Endodermal cell (in vitro differentiated cells): Measurements from ENCODE around the gene INSYN2B. TPM values are rescaled to one million over a fixed set of nuclear protein-coding genes. Genes with fewer than 3 reads are reported as not detected.

ENCODE experiments used
- DNase-seq: peaks from one replicate; pipeline ENCODE4 v3.0.0-alpha.2; 2017
- H3K27ac ChIP-seq: 2 replicates; pipeline ENCODE4 v1.5.1; 2013; ENCODE audit warnings: mild to moderate bottlenecking, low read depth, low read length, moderate library complexity
- H3K27me3 ChIP-seq: 2 replicates; pipeline ENCODE4 v1.6.1; 2013; ENCODE audit warnings: mild to moderate bottlenecking, low read length, moderate library complexity; ENCODE audit not compliant: insufficient read depth, control insufficient read depth, poor library complexity, severe bottlenecking
- H3K36me3 ChIP-seq: 2 replicates; pipeline ENCODE4 v1.7.0; 2013; ENCODE audit warnings: mild to moderate bottlenecking, low read length, moderate library complexity; ENCODE audit not compliant: control insufficient read depth, insufficient read depth
- H3K4me1 ChIP-seq: one replicate; pipeline ENCODE4 v1.7.0; 2013; ENCODE audit warnings: low read length; ENCODE audit not compliant: control insufficient read depth, insufficient read depth
- H3K4me3 ChIP-seq: 2 replicates; pipeline ENCODE4 v1.5.1; 2013; ENCODE audit warnings: mild to moderate bottlenecking, low read length, moderate library complexity
- H3K9ac ChIP-seq: 2 replicates; pipeline ENCODE4 v1.6.1; 2013; ENCODE audit warnings: mild to moderate bottlenecking, low read length, moderate library complexity; ENCODE audit not compliant: poor library complexity, severe bottlenecking; ENCODE audit errors: extremely low read depth
- H3K9me3 ChIP-seq: 2 replicates; pipeline ENCODE4 v1.6.1; 2013; ENCODE audit warnings: mild to moderate bottlenecking, low read length, moderate library complexity; ENCODE audit not compliant: control insufficient read depth
- H3K27ac Mint-ChIP-seq: 2 replicates; pipeline ENCODE4 v1.8.0; 2020; ENCODE audit warnings: mixed read lengths
- H3K27me3 Mint-ChIP-seq: 2 replicates; pipeline ENCODE4 v1.8.0; 2021; ENCODE audit warnings: mild to moderate bottlenecking, mixed read lengths; ENCODE audit not compliant: insufficient read depth
- H3K36me3 Mint-ChIP-seq: 2 replicates; pipeline ENCODE4 v1.8.0; 2020; ENCODE audit warnings: low read depth, mixed read lengths
- H3K4me1 Mint-ChIP-seq: 2 replicates; pipeline ENCODE4 v1.8.0; 2020; ENCODE audit warnings: mixed read lengths
- H3K4me3 Mint-ChIP-seq: 2 replicates; pipeline ENCODE4 v1.8.0; 2020; ENCODE audit warnings: mild to moderate bottlenecking, moderate library complexity, mixed read lengths
- H3K9me3 Mint-ChIP-seq: 2 replicates; pipeline ENCODE4 v1.8.0; 2020; ENCODE audit warnings: mild to moderate bottlenecking, mixed read lengths
- CTCF ChIP-seq: fragments of 200-600 bp; sonication (generic); conservative IDR thresholded peaks from 2 replicates; pipeline ENCODE4 v1.5.0; 2021; ENCODE audit warnings: antibody characterized with exemption, mild to moderate bottlenecking
- WGBS, 2 experiments: methylation state at CpG; one replicate each; pipeline versions ENCODE4 v1.1.5 to v1.1.7; 2013; ENCODE audit warnings: missing lambda C conversion rate in 2 of 2, mixed read lengths in 1 of 2; ENCODE audit not compliant: insufficient coverage in 1 of 2, insufficient read length in 1 of 2; 5-methylcytosine and 5-hydroxymethylcytosine counted together
- total RNA-seq, 2 donors: library from RNA; stranded (reverse); fragmentation: NEBNext Ultra II Directional in 1 of 2; extraction: Animal tissue kit (Norgen Biotek cat#: 25700) in 1 of 2; gene quantifications; 2 replicates in 1 of 2; 3 replicates in 1 of 2; pipeline ENCODE4 v1.2.1, GENCODE V29; 2021

INSYN2B gene
- total RNA-seq, 2 donors from 2014 or later, result not detected

DNA sequence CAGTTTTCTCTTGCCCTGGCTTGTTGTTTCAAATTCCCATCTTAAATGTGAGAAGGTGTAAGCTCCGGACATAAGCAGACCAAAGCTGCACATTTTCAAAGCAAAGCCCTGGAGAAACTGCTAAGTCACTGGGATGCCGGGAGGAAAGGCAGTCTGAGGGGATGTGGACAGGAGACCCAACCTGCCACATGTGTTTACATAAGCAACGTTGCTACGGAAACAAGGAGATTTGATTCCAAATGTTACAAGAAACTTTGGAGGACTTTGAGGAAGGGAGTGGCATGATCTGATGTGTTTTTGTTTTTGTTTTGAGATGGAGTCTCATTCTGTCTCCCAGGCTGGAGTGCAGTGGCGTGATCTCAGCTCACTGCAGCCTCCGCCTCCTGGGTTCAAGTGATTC is 25.7 kb upstream of the INSYN2B start:
- H3K27me3 ChIP-seq, result no peaks in the 10 kb centered on the region
- no peak overlapping the region for H3K27ac Mint-ChIP-seq
- no peak for TF ChIP-seq CTCF
- H3K4me3 ChIP-seq, result no peak overlapping the region
- H3K9ac ChIP-seq, result no peak overlapping the region
- H3K36me3 ChIP-seq, result no peaks in the 10 kb centered on the region
- no peaks in the 10 kb centered on the region for H3K9me3 Mint-ChIP-seq
- no peaks in the 10 kb centered on the region for H3K9me3 ChIP-seq
- H3K27ac ChIP-seq, result no peak overlapping the region
- peaks cover 5% of the 10 kb centered on the region for H3K4me1 Mint-ChIP-seq
- no peaks in the 10 kb centered on the region for H3K36me3 Mint-ChIP-seq
- H3K4me1 ChIP-seq, result no peaks in the 10 kb centered on the region
- no peaks in the 10 kb centered on the region for H3K27me3 Mint-ChIP-seq
- H3K4me3 Mint-ChIP-seq, result no peak overlapping the region
- WGBS, 2 experiments, result 79 to 94% methylated on average over 3 to 6 of the region's 6 CpGs
- DNase-seq, result no peak

DNA sequence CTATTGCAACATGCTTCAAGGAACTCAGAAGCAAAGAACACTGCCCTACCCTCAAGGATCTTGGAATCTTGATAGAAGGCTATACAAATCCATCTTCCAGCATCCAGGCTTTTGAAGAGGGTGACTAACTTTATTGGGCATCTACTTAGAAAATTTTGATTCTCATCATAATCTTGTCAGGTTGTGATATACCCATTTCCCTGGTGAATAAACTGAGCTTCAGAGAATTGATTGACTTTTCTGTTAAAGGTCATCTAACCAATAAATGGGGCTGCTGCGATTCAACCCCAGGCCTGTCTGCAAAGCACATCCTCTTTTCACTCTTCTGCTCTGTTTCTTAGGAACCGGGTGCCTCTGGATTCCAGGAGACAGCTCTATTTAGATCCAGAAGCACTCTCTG is 19.9 kb upstream of the INSYN2B start:
- no peak overlapping the region for H3K27ac Mint-ChIP-seq
- H3K9me3 Mint-ChIP-seq, result no peaks in the 10 kb centered on the region
- no peaks in the 10 kb centered on the region for H3K36me3 Mint-ChIP-seq
- no peak overlapping the region for H3K27ac ChIP-seq
- H3K36me3 ChIP-seq, result no peaks in the 10 kb centered on the region
- no peaks in the 10 kb centered on the region for H3K27me3 Mint-ChIP-seq
- no peaks in the 10 kb centered on the region for H3K27me3 ChIP-seq
- peaks cover 8% of the 10 kb centered on the region for H3K4me1 Mint-ChIP-seq
- no peak for TF ChIP-seq CTCF
- H3K9ac ChIP-seq, result no peak overlapping the region
- WGBS, 2 experiments, result 91 to 100% methylated on average over 2 of the region's 2 CpGs
- DNase-seq, result no peak
- H3K4me3 Mint-ChIP-seq, result no peak overlapping the region
- no peaks in the 10 kb centered on the region for H3K9me3 ChIP-seq
- no peak overlapping the region for H3K4me3 ChIP-seq
- H3K4me1 ChIP-seq, result no peaks in the 10 kb centered on the region

- Histone ChIP-seq H3K27ac (no peak overlapping the region), H3K9me3 (no peaks in the 10 kb centered on the region), H3K9ac (no peak overlapping the region), H3K27me3 (no peaks in the 10 kb centered on the region), H3K36me3 (no peaks in the 10 kb centered on the region), H3K4me3 (no peak overlapping the region), H3K4me1 (no peaks in the 10 kb centered on the region)
- DNase-seq, result no peak
- Mint-ChIP-seq H3K4me1 (peaks cover 10% of the 10 kb centered on the region), H3K9me3 (no peaks in the 10 kb centered on the region), H3K4me3 (no peak overlapping the region), H3K27ac (no peak overlapping the region), H3K27me3 (no peaks in the 10 kb centered on the region), H3K36me3 (no peaks in the 10 kb centered on the region)
- no peak for TF ChIP-seq CTCF
- WGBS, 2 experiments, result 88 to 95% methylated on average over 2 to 3 of the region's 3 CpGs
These were observed 19.3 kb upstream of the INSYN2B start for GRCh38 chr5:169999621-170000020.
